GM12873 (cell line): Measurements from ENCODE around the gene KRT6C.

ENCODE experiments used
- TF ChIP-seq, protein P1 (sequence below): IDR thresholded peaks from 2 replicates; pipeline ENCODE4 v1.5.1; 2012; ENCODE audit warnings: low read depth, mild to moderate bottlenecking, moderate library complexity, low read length, control low read depth; ENCODE audit not compliant: insufficient read depth; ENCODE audit errors: missing control alignments

The KRT6C gene

DNA sequence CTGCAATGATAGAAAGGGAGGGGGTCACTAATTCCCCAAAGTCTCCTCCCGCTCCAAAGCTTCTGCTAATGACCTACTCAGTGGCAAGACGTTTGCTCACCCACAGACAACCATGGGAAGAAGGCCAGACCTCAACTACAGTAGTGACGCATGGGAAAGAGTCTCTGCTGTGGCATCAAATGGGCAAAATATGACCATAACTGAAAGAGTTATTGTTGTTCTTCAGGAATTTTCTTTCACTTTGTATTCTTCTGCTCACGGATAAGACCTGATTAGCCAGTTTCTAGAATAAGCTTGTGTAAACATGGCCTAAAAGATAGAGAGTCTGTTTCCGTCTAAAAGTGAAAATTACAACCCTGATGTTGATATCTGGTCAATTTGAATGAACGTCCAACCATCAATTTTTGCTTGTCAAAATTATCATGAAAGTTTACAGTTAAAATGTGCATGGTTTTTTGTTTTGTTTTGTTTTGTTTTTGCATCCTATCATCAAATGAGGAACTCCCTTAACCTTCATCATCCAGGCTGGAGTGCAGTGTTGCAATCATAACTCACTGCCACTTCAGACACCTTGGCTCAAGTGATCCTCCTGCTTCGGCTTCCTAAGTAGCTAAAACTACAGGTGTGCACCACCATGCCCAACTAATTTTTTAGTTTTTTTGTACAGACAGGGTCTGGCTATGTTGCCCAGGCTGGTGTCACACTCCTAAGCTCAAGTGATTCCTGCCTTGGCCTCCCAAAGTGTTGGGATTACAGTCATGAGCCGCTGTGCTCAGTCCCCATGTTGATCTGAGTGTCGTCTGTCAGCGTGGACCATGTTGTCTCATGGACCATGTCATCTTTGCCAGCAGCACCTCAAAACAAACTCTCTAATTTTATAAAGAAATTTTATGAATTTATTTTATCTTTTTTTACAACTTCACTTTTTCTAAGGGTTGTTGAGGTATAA, 28.7 kb downstream of the KRT6C start:
- TF ChIP-seq, protein P1, sequence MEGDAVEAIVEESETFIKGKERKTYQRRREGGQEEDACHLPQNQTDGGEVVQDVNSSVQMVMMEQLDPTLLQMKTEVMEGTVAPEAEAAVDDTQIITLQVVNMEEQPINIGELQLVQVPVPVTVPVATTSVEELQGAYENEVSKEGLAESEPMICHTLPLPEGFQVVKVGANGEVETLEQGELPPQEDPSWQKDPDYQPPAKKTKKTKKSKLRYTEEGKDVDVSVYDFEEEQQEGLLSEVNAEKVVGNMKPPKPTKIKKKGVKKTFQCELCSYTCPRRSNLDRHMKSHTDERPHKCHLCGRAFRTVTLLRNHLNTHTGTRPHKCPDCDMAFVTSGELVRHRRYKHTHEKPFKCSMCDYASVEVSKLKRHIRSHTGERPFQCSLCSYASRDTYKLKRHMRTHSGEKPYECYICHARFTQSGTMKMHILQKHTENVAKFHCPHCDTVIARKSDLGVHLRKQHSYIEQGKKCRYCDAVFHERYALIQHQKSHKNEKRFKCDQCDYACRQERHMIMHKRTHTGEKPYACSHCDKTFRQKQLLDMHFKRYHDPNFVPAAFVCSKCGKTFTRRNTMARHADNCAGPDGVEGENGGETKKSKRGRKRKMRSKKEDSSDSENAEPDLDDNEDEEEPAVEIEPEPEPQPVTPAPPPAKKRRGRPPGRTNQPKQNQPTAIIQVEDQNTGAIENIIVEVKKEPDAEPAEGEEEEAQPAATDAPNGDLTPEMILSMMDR, result no peak

DNA sequence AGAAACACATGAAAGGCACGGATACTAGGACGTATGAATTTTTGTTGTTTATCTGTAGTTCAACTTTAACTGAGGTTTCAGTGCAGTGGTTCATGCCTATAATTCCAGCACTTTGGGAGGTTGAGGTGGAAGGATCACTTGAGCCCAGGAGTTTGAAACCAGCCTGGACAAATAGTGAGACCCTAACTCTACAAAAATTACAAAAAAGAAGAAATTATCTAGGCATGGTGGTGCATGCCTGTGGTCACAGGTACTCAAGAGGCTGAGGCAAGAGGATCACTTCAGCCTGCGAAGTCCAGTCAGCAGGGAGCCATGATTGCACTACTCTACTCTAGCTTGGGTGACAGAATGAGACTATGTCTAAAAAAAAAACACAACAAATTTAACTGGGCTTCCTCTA, 29.6 kb downstream of the KRT6C start:
- TF ChIP-seq, protein P1, result no peak

DNA sequence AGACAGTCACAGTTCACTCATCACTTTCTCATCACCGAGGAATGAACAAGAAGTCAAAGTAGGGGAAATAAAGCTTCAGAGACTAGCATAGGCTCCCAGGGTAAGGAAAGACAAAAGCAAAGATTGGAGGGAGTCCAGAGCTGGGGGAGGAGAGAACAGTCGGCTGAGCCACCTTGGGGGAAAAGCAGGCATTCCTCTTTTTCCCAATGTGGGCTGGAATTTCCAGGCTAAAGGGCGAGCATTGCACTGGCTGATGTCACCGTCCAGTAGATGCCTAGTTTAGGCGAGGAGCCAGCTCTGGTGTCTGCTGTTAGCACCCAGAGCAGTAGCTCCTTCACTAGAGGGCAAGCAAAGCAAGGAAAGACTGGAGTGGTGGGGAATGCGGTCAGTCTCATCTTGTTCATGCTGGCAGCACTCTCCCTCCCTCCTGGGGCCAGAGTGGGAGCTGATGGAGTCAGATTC, 31.0 kb downstream of the KRT6C start:
- TF ChIP-seq, protein P1, result no peak

DNA sequence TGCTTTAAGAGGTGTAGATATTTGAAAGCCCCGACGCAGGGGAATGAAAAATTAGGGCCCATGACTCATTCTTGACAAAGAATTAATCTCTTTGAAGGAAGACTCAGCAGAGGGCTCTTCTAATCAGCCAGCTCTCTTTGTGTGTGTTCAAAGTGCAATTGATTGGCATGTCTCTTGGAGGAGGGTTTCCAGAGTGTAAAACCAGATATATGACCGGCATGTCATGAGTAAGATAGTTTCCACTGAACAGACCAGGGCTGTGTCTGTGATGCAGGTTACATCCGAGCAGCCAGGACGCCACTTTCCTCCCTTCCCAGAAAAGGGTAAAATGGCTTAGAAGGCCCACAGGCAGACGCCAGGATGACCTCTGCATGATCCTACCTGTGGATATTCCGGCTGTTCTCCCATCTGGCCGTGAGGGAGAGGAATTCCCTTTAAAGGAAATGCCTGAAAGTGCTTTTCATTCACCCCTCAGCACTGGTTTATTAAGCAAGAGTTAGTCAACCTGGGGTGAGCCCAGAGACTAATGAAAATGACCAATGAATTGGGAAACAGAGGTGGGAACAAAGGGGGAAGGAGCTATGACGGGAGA, 32.2 kb downstream of the KRT6C start:
- TF ChIP-seq, protein P1, result no peak

DNA sequence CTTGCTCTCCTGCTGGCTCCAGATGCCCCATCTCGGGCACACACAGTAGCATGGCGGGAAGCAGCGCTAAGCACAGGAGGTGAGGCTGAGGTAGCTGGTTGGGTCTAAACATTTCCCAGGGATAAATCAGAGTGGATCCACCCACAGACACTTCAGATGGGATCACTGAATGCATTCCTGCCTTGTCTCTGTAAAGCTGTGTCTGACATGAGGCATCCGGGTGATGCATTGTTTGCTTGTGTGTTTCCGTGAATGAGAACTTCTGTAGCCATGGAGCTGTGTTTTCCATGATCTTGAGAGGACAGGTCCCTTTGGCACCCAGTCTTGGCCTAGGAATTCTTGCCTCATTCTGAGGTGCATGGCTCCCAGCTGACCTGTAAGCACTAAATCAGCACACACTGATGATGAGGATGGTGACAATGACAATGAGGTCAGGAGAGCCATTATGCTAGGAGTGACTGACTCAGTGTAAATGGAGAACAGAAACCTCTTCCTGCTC, 32.7 kb downstream of the KRT6C start:
- TF ChIP-seq, protein P1, result no peak

DNA sequence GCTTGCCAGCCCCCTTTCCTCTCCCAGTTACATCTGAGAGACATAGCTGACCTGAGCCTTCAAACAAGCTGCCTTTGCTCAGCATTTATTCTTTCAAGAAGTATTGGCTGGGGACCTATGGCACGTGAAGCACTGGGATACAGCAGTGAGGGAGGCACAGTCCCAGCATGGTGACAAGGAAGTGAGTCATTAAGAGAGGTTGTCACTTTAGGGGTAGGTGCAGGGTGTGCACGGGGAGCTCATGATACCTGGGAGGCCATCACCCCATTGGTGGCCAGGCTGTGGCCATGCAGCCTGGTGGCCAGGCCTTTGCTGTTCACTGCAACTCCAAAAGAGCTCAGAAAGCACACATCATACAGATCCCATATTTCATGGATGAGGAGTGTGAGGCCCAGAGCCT, 33.8 kb downstream of the KRT6C start:
- TF ChIP-seq, protein P1, result no peak

DNA sequence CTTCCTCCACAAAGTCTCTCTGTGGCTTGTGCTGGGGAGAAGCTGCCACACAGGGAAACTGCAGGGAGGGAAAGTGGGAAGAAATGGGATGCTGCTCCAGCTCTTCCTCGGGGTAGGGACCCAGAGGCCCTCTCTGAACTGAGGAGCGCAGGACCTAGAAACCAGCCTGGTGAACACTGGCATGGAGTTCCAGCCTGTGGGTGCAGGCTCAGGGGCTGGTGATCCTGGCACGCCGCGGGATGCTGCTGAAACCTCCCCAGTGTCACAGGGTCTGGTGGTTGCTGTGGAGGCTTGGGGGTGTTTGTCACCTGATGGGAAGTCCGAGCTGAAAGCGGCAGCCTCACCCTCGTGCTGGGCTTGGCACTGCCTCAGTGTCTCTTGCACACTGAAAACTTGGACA, 34.2 kb downstream of the KRT6C start:
- TF ChIP-seq, protein P1, result no peak
